ENCODE data around the gene VTI1A.
A peak's percentile ranks its signal among the peaks of the same experiment; 100 is the strongest.
"Not testable (repeated sequence)": the region's sequence is repeated elsewhere in the genome, so short reads cannot be mapped to it uniquely, and the experiment has no call there.

The VTI1A gene

DNA sequence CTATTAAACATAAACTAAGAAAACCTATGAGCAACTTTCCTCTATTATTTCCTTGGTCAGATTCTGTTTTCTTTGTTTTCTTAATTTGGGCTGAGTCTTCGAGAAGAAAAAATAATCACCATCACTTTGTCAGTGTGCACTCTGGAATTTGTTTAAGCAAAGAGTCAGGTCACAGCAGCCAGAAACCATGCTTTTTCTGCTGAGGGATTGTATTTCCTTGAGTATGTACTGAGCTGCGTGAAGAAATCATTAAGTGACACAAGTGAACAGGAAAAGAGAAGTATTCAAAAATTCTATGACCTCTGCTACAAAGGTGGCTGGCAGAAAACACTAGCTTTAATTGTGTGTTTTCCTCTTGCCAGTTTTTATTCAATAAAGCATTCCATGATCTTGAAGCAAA is 249.6 kb downstream of the VTI1A start:
- DNase-seq = no peak

DNA sequence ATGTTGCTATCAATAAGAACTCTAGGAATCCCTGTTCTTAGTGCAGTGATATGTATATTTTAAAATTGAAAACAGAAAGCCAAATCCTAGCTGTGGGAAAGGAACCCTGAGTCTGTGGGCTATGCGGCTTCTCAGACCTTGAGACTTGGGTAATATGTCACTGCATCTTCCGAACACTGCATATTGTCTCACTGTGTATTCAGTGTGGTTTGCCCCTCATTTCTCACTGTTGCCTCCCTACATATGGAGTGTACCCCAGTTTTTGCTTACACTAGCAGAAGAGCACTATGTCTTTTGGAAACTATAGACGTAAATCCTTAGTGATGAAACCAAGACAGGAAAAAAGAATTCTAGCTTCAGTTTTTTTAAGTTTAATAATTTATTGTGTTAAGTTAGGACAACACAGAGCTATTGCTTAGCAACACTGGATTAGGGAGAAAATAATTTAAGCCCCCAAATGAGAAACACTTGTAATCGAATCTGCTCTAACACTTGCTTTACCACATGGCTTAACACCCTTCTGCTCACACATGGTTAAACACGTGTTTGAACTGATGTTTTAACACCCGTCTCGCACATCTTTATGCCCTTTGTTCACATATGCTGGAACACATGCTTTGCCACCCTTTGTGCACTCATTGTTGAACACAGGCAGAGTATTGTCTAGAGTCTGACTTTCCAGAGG is 251.3 kb downstream of the VTI1A start:
- no peak for DNase-seq

DNA sequence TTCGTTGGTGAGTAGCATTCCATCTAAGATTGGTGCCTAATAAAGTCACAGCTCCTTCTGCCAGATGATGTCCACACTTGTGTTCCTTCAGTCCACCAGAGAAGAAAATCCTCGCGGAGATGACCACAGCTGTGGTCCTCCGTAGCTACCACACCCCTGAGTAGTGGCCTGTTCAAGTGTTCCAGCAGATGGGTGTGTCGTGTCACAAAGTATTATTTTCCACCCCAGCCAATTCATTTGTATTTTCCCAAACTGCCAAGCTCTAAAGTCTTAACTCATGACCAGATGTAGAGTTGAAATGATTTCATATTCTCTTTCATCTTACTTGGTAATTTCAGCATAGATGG is 251.8 kb downstream of the VTI1A start:
- DNase-seq = no peak

DNA sequence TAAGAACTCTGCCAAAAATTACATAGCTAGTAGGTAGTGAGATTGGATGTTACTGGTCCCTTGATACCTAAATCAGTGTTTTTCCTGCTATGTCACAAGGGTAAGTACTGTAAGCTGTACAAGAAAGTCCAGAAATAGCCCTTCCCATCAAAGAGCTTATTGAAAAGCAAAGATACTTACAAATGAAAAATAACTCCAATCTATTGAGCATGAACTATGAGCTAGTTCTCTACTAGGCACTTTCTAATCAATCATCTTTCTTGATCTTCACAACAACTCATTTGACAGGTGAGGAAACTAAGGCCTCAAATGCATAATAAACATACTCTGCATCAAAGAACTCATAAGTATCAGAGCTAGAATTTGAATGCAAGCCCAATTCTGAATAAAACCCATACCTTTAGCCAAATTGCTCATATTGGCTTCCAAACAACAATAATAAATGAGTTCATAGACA is 253.2 kb downstream of the VTI1A start:
- DNase-seq = no peak

- DNase-seq = no peak
Measured at GRCh38 chr10:112701211-112701877, 254.3 kb downstream of the VTI1A start.

DNA sequence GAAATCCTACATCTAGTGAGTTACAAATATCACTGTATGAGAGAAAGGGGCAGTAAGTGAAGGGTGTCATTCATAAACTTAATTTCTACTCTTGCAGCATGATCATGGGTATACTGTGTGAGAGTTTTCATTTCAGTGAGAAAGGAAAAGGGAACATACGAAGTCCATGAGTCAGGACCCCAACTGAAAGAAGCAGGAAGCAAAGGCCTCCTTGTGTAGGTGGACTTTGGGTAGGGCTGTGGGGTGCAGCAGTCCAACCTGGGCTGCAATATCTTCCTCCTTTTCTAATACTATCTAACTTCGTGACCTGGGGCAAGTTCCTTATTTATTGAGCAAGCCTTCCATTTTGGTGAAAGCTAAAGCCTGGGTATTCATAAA is 254.9 kb downstream of the VTI1A start:
- DNase-seq = no peak

DNA sequence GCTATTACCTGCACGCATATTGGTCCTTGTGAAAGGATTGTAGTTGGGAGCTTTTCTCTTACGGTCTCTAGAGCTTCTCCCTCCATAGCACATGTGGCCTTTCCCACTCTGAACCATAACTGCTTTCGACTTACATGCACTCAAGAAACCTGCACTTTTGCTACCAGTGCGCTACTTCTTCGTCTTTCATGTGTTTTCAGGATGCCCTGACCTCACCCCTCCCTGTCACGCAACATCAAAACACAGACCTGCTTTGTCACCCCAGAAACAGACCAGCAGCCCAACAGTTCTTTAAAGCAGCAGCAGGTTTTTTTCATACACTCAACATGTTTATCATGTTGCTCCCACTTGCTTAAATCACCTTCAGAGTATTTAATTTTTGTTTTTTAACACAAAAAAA is 259.6 kb downstream of the VTI1A start:
- DNase-seq = no peak

- no peak for DNase-seq
Measured at GRCh38 chr10:112708461-112708860, 261.4 kb downstream of the VTI1A start.

DNA sequence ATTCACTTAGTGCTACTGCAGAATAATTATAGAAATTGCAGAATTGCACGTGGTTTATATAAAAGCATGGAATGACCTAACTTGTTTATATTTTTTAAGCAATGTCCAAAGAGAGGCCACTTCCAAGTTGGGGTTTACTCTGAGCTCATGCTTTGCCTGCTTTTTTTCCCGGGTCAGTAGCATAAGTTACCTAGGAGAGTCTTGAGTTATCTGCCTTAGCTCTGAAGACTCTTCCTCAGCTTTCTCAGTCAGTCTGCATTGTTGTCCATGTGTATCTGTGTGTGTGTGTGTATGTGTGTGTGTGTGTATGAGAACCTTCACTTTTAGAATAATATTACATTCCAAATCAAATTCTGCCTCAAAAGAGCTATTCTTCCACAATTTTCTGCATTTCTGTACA is 263.5 kb downstream of the VTI1A start:
- no peak for DNase-seq

GRCh38 chr10:112711366-112711765 is 264.4 kb downstream of the VTI1A start:
- no peak for DNase-seq

DNA sequence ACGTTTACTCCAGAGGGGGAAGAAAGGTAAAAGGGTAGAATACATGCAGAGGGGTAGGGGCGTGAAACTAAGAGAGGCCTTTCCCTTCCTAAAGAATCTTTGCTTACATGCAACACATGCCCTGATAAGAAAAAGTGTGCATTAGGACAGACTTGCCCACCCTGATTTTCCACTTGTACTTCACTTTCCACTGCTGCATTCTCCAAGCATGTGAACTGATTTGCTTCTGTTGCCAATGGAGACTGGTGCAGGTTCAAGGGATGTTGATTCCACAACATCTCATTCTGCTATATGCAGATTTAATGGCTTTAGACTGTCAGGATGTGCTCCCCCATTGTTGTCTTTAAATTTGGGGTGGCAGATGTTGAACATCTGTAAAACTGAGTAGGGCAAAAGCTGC is 265.5 kb downstream of the VTI1A start:
- no peak for DNase-seq

GRCh38 chr10:112713411-112713810 is 266.4 kb downstream of the VTI1A start:
- no peak for DNase-seq

GRCh38 chr10:112715581-112715980 is 268.6 kb downstream of the VTI1A start:
- DNase-seq = no peak

GRCh38 chr10:112716076-112716475 is 269.1 kb downstream of the VTI1A start:
- DNase-seq = no peak

- peak; percentile 14 for DNase-seq
Measured at GRCh38 chr10:112716924-112717413, 270.0 kb downstream of the VTI1A start.

GRCh38 chr10:112720178-112720577 is 273.2 kb downstream of the VTI1A start:
- DNase-seq = no peak

- no peak for DNase-seq
Measured at GRCh38 chr10:112721080-112721698, 274.2 kb downstream of the VTI1A start.

GRCh38 chr10:112722758-112723157 is 275.7 kb downstream of the VTI1A start:
- DNase-seq = no peak

- DNase-seq = no peak
Measured at GRCh38 chr10:112723876-112724275, 276.9 kb downstream of the VTI1A start.

GRCh38 chr10:112724404-112724991 is 277.5 kb downstream of the VTI1A start:
- no peak for DNase-seq

GRCh38 chr10:112728118-112728883 is 281.3 kb downstream of the VTI1A start:
- no peak for DNase-seq

GRCh38 chr10:112728997-112729396 is 282.0 kb downstream of the VTI1A start:
- DNase-seq = no peak

DNA sequence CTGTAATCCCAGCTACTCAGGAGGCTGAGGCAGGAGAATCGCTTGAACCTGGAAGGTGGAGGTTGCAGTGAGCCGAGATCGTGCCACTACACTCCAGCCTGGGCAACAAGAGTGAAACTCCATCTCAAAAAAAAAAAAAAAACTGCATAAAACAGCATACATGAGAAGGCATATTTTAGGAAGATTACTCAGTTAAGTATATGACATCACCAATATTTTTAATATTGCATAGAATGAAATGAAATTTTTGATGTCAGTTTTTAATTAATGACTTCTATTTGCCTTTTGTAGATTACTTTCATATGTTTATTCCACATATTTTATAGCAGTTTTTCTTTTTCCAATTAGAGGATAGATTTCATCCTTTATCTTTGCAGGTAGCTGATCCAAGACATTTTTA is 284.4 kb downstream of the VTI1A start:
- not testable (repeated sequence) for DNase-seq

Data from T1000 (cell line).